Suprapubic skin (tissue), 3 donors: ENCODE measurements around the gene CFAP77.

ENCODE experiments used
- CTCF ChIP-seq, 2 donors: fragments of 200-600 bp in 1 of 2; fragments of 450-650 bp in 1 of 2; sonication (generic) in 1 of 2; IDR thresholded peaks; one replicate each; pipeline ENCODE4 v1.5.1; 2016 to 2019; ENCODE audit warnings: antibody characterized with exemption in 2 of 2, mild to moderate bottlenecking in 1 of 2, moderate library complexity in 1 of 2
- POLR2AphosphoS5 ChIP-seq, 3 donors: sonication (generic); formaldehyde crosslinking; IDR thresholded peaks; one replicate each; pipeline ENCODE4 v1.6.1; 2017; ENCODE audit warnings: antibody characterized with exemption in 3 of 3

- TF ChIP-seq CTCF (IDR thresholded peaks at IDR 0.05) (no peak), POLR2AphosphoS5 (IDR thresholded peaks at IDR 0.05) (no peak)
These were observed 199.8 kb downstream of the CFAP77 start for GRCh38 chr9:132609829-132610228.
